ENCODE measurements around the gene CBLL1. TPM values are rescaled to one million over a fixed set of nuclear protein-coding genes. Genes with fewer than 3 reads are reported as not detected.

Gene CBLL1, protein sequence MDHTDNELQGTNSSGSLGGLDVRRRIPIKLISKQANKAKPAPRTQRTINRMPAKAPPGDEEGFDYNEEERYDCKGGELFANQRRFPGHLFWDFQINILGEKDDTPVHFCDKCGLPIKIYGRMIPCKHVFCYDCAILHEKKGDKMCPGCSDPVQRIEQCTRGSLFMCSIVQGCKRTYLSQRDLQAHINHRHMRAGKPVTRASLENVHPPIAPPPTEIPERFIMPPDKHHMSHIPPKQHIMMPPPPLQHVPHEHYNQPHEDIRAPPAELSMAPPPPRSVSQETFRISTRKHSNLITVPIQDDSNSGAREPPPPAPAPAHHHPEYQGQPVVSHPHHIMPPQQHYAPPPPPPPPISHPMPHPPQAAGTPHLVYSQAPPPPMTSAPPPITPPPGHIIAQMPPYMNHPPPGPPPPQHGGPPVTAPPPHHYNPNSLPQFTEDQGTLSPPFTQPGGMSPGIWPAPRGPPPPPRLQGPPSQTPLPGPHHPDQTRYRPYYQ
- 10 to 100 TPM; 40.8 to 42.8 TPM for total RNA-seq

DNA sequence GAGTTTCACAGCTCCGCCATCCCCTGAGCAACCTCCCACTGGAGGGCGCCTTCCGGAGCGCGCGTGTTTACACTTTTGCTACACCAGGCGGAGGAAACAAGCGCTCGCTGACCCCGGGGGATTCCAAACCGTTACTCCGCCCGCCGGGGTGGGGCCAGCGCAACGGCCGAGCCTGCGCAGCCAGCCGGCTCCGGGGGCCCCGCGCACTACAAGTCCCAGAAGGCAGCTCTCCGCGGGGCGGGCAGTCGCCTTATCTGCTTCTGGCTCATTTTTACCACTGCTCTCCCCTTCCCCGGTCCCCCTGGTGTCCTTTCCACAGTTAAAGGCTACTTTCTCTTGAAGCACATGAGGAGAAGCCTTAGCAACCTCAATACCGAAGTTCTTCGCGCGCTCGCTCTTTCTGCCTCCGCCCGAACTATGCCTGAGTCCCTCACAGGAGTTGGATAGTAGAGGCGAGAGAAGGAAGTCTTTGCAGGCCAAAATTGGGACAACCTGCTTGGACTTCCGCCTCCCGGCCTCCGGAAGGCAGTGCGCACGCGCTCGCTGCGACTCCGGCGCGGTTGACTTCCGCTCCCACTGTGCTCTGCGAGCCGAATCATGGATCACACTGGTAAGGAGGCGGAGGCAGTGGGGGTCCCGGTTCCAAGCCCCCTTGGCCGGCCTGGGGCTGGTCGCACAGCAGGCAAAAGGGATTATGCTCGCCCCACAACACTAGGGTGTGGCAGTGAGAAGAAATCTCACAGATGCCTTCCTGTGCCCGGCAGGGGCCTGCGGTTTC lies at the start of gene CBLL1:
TSS of gene CBLL1 (plus strand) at position 576 of the 778 bp plus-strand sequence. CDS start at position 598, 22 bp downstream.
- Mint-ChIP-seq H3K27ac (peak within 1 kb of the TSS; percentile 99 to 100), H3K4me3 (peak within 1 kb of the TSS; percentile 99), H3K36me3 (no peaks in the 10 kb centered on the region), H3K27me3 (no peaks in the 10 kb centered on the region), H3K4me1 (ENCODE audit: low read depth in 2 of 2) (peaks cover 21 to 39% of the 10 kb centered on the region in 2 donors), H3K9me3 (no peaks in the 10 kb centered on the region)
- DNase-seq (ENCODE audit: low spot score) (peak; percentile 98), ATAC-seq (peak; percentile 96 to 98)

DNA sequence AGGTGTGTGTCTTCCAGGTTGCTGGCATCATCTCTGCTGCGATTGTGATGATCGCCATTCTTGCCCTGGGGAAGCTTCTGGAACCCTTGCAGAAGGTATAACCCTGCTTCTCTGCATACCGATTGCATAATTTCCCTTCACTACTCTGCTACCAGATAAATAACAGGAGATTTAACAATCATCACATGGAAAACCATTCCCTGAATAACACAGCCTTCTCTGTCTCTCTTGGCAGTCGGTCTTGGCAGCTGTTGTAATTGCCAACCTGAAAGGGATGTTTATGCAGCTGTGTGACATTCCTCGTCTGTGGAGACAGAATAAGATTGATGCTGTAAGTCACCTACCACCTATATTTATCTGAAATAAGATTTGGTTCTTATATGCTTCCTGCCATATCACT lies 49.6 kb upstream of the CBLL1 start:
- Mint-ChIP-seq H3K36me3 (no peaks in the 10 kb centered on the region), H3K9me3 (no peaks in the 10 kb centered on the region), H3K27me3 (peaks cover 15 to 29% of the 10 kb centered on the region in 2 donors), H3K4me1 (ENCODE audit: low read depth in 2 of 2) (no peaks in the 10 kb centered on the region), H3K4me3 (no peak overlapping the region), H3K27ac (no peak overlapping the region)
- no peak for ATAC-seq
- DNase-seq (ENCODE audit: low spot score): no peak

DNA sequence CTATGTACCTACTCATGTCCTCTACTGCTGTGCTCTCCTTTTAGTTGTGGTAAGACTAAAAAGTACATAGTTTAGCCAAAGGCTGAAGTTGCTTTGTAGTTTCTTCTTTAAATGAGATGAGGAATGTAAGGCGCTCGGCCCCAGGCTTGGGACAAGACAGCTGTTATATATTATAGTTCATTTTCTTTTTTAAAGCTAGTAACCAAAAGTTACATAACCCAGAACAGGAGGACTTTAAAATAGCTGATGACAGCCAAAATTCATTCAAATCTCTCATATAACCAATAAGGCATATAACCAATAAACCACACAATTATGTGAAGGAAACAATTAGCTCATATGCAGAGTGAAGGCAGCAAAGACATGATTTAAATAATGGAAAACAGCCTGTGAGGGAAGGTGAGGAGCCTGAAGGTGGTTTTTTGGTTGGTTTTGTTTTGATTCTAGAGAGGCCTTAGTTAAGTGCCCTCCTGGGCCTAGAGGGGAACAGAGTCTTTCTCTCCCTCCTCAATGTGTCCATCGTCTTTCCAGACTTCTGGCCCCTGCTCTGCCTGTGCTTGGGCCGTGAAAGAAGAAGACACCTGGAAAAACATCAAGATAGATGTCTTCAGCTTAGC lies 47.5 kb upstream of the CBLL1 start:
- no peaks in the 10 kb centered on the region for H3K4me1 Mint-ChIP-seq (ENCODE audit: low read depth in 2 of 2)
- H3K4me3 Mint-ChIP-seq: no peak overlapping the region
- no peaks in the 10 kb centered on the region for H3K9me3 Mint-ChIP-seq
- DNase-seq (ENCODE audit: low spot score): no peak
- no peak for ATAC-seq
- no peak overlapping the region for H3K27ac Mint-ChIP-seq
- H3K27me3 Mint-ChIP-seq: peaks cover 11 to 23% of the 10 kb centered on the region in 2 donors
- H3K36me3 Mint-ChIP-seq: no peaks in the 10 kb centered on the region

DNA sequence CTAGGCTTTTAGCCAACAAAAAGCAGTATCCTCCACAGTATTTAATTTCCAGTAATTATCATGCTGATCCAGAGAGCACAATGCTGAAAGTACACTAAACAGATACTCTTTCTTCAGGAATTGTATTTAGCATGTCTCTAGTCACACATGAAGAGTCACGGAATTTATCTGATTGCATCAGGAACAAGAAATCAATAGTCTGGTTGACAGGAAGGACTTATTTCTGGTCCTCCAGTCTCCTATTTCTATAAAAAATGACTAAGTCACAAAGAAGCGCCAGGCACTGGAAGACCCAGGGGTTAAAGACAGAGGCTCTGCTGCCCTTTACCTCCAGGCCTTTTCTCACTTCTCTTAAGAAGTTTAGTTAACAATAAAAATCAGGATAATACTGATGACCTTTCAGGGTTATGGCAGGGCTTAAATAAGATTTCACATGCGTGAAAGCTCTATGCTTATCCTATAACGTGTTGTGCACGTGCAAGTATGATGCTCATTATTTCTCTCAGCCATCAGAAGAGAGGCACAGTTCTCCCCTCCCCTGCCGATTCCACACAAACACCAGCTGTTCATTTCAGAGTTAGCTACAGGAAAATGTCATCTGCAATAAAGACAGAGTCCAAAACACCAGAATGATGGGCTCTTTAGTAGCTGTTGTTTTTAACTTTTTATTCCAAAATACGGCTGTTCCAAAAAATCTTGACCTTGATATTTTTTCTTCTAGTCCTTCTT lies 46.5 kb upstream of the CBLL1 start:
- Mint-ChIP-seq H3K4me1 (ENCODE audit: low read depth in 2 of 2) (no peaks in the 10 kb centered on the region), H3K27me3 (peaks cover 14 to 24% of the 10 kb centered on the region in 2 donors), H3K4me3 (no peak overlapping the region), H3K9me3 (no peaks in the 10 kb centered on the region), H3K36me3 (no peaks in the 10 kb centered on the region), H3K27ac (no peak overlapping the region)
- DNase-seq (ENCODE audit: low spot score) (no peak), ATAC-seq (no peak)

DNA sequence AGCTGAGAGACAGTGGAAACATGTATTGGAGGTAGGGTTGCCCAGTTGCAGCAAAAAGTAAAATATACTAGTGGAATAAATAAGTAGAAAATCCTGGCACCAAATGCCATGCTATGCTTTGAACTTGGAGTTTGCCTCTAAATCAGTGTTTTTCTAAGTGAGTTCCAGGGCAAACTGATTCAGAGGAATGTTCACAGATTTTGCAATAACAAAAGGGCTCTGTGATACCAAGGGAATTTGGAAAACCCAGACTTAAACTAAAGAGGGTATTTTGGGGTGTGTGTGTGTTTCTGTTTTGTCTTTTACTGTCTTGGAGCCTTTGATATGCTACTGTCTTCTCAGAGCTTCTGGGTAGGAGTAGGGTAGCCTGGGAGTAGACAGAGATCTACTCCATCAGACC lies 43.4 kb upstream of the CBLL1 start:
- H3K4me3 Mint-ChIP-seq: no peak overlapping the region
- no peaks in the 10 kb centered on the region for H3K9me3 Mint-ChIP-seq
- H3K36me3 Mint-ChIP-seq: no peaks in the 10 kb centered on the region
- no peaks in the 10 kb centered on the region for H3K4me1 Mint-ChIP-seq (ENCODE audit: low read depth in 2 of 2)
- ATAC-seq: no peak
- DNase-seq (ENCODE audit: low spot score): no peak
- no peak overlapping the region for H3K27ac Mint-ChIP-seq
- H3K27me3 Mint-ChIP-seq: peaks cover 6 to 7% of the 10 kb centered on the region in 2 donors

DNA sequence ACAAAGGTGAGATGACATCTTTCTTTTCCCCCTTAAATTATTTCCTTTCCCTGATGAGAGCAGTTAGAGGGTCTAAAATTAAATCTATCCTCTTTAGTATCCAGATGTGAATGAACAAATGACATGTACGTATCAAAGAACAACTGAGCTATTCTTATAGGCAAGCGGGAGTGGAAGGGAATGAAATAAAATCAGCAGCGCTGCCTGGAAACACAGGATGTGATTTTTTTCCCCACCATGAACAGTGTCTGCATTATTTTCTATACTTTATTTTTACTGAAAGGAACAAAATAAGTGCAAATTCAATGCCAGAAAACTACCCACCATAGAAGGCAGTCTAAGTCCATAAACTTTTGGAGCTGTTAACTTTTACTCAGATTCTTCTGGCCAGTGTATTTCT lies 42.8 kb upstream of the CBLL1 start:
- Mint-ChIP-seq H3K4me3 (no peak overlapping the region), H3K4me1 (ENCODE audit: low read depth in 2 of 2) (no peaks in the 10 kb centered on the region), H3K36me3 (no peaks in the 10 kb centered on the region), H3K9me3 (no peaks in the 10 kb centered on the region), H3K27me3 (peaks cover 6 to 7% of the 10 kb centered on the region in 2 donors), H3K27ac (no peak overlapping the region)
- ATAC-seq: no peak
- no peak for DNase-seq (ENCODE audit: low spot score)

DNA sequence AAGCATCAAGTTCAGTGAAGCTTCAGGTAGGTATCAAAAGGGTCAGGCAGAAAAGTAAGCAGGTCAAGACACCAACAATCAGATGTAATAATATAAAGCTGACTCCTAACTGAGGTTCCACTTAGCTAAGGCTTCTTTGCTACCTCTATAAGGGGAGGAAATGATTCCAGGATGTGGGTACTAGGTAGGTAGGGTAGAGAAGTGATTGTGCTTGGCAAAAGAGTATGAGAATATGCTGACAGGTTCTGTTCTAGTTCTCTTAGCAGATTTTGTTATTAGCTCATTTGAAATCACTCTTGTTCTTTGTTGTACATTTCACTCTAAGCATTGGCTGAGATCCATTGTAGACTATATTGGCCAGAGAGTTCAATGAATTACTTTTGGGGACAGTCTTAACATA lies 40.7 kb upstream of the CBLL1 start:
- ATAC-seq (no peak), DNase-seq (ENCODE audit: low spot score) (no peak)
- Mint-ChIP-seq H3K27ac (no peak overlapping the region), H3K27me3 (peaks cover 6 to 9% of the 10 kb centered on the region in 2 donors), H3K4me1 (ENCODE audit: low read depth in 2 of 2) (no peaks in the 10 kb centered on the region), H3K4me3 (no peak overlapping the region), H3K9me3 (no peaks in the 10 kb centered on the region), H3K36me3 (no peaks in the 10 kb centered on the region)

DNA sequence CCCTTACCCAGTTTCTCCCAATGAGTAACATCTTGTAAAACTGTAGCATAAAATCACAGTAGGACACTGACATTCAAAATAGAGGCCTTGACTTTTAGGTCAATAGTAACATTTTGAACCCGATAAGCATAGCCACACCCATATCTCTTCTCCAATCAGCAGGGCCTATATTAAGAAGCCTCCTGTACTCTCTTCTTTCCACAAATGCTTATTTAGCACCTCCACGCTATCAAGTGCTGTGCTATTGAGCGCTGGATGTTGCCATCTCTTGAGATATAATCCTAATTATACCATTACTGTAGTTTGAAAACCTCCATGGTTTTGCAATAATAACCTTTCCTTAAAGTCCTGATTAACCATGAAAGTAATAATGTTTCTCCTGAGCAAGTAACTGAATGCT lies 40.1 kb upstream of the CBLL1 start:
- Mint-ChIP-seq H3K4me3 (no peak overlapping the region), H3K9me3 (no peaks in the 10 kb centered on the region), H3K36me3 (no peaks in the 10 kb centered on the region), H3K27me3 (peaks cover 11% of the 10 kb centered on the region in 2 donors), H3K4me1 (ENCODE audit: low read depth in 2 of 2) (no peaks in the 10 kb centered on the region), H3K27ac (no peak overlapping the region)
- no peak for ATAC-seq
- DNase-seq (ENCODE audit: low spot score): no peak

DNA sequence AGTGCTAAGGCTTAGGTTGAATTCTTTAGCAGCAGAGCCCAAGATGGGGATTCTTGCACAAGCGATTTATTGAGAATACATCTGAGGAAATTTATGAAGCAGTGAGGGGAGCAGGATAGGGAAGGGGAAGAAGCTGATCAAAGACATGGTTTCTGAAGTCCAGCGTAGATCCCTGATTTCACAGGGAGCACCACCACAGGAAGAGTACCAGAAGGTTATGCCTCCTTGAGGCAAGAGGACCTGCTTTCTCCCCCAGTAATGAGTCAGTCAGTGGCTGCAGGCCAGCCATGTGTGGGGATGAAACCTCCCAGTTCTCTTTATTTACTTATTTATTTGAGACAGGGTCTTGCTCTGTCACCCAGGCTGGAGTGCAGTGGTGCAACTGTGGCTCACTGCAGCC lies 35.0 kb upstream of the CBLL1 start:
- no peak for DNase-seq (ENCODE audit: low spot score)
- Mint-ChIP-seq H3K27me3 (peaks cover 5 to 6% of the 10 kb centered on the region in 2 donors), H3K4me3 (no peak overlapping the region), H3K27ac (no peak overlapping the region), H3K9me3 (no peaks in the 10 kb centered on the region), H3K36me3 (no peaks in the 10 kb centered on the region), H3K4me1 (ENCODE audit: low read depth in 2 of 2) (no peaks in the 10 kb centered on the region)
- ATAC-seq: no peak

DNA sequence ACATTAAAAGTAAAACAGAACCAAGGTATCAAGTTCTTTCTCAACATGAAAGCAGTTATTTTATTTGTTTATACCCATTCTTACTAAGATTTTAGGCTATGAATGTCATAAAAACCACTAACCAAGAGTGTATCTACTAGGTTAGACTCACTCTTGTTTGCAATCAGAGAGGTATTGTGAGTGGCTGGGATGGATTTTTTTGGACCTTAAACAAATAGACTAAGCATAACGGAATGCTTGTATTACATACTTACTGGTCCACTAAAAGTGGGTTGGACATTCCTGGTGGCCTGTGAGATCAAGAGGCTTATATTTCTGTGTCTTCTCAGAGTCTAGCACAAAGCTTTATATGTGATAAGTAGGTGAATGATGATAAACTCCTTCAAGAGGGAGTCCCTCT lies 32.6 kb upstream of the CBLL1 start:
- no peaks in the 10 kb centered on the region for H3K4me1 Mint-ChIP-seq (ENCODE audit: low read depth in 2 of 2)
- H3K36me3 Mint-ChIP-seq: no peaks in the 10 kb centered on the region
- DNase-seq (ENCODE audit: low spot score) (no peak), ATAC-seq (no peak)
- H3K27me3 Mint-ChIP-seq: peaks cover 4 to 10% of the 10 kb centered on the region in 2 donors
- H3K27ac Mint-ChIP-seq: no peak overlapping the region
- H3K9me3 Mint-ChIP-seq: no peaks in the 10 kb centered on the region
- H3K4me3 Mint-ChIP-seq: no peak overlapping the region

DNA sequence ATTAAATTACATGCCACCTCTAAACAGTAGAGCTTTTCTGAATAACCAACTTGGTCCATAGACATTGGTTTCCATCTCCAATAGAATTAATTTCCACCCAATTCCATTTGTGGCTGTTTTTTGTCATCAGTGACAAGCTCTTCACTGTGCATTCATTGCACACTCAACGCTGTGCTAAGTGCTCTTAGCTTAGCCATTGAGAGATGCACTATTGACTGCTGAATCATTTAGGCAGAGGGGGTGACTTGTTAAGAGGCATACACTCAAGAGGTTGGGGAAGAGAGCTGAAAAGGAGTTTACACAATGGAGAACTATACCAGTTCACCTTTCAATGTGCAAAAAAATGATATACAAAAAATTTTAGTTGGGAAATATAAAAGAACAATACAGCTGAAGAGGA lies 31.9 kb upstream of the CBLL1 start:
- Mint-ChIP-seq H3K4me1 (ENCODE audit: low read depth in 2 of 2) (no peaks in the 10 kb centered on the region), H3K27ac (no peak overlapping the region), H3K4me3 (no peak overlapping the region), H3K27me3 (peaks cover 4 to 10% of the 10 kb centered on the region in 2 donors), H3K36me3 (no peaks in the 10 kb centered on the region), H3K9me3 (no peaks in the 10 kb centered on the region)
- DNase-seq (ENCODE audit: low spot score) (no peak), ATAC-seq (no peak)

DNA sequence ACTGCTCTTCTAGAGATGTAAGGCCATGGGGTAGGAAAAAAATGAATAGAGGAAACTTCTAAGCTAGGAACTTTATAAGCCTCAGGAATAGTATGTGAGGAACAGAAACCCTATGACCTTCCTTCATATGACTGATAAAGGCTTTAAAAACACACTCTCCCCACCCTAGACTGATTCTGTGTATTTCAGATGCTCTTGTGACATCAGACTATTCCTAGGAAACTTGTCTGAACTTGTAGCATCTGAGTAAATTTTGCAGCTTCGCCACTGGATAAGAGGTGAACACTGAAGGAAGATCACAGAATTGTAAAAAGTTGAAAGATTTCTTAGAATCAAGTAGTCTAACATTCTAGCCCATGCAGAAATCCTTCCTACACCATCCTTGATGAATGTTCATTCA lies 31.0 kb upstream of the CBLL1 start:
- no peak for DNase-seq (ENCODE audit: low spot score)
- no peak overlapping the region for H3K4me3 Mint-ChIP-seq
- H3K27ac Mint-ChIP-seq: no peak overlapping the region
- no peaks in the 10 kb centered on the region for H3K9me3 Mint-ChIP-seq
- H3K4me1 Mint-ChIP-seq (ENCODE audit: low read depth in 2 of 2): no peaks in the 10 kb centered on the region
- H3K36me3 Mint-ChIP-seq: no peaks in the 10 kb centered on the region
- ATAC-seq: no peak
- peaks cover 2 to 10% of the 10 kb centered on the region in 2 donors for H3K27me3 Mint-ChIP-seq

DNA sequence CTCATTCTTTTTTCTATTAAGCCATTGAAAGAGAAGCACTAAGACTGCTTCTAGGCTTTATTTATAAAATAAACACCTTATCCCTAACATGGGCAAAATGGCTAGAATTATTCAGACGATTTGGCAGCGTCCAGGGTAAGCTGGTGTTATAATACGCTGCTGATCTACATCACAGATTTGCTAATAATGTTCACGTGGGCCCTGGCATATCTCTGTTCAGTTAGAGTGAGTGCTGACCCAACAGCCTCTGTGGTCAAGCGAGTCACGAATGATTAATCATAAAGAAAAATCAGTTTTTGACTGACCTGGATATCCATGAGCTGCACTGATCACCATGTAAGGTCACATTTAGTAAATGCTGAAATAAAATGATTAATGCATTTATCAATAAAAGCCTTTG lies 28.4 kb upstream of the CBLL1 start:
- no peaks in the 10 kb centered on the region for H3K36me3 Mint-ChIP-seq
- DNase-seq (ENCODE audit: low spot score) (no peak), ATAC-seq (no peak)
- H3K4me1 Mint-ChIP-seq (ENCODE audit: low read depth in 2 of 2): no peaks in the 10 kb centered on the region
- H3K27ac Mint-ChIP-seq: no peak overlapping the region
- no peak overlapping the region for H3K4me3 Mint-ChIP-seq
- H3K9me3 Mint-ChIP-seq: no peaks in the 10 kb centered on the region
- H3K27me3 Mint-ChIP-seq: peaks cover 7 to 15% of the 10 kb centered on the region in 2 donors

Measured in natural killer cell treated with Interleukin-12 subunit alpha and Interleukin-12 subunit beta and Interleukin-15 and Interleukin-18, amount 100 ng/mL, for 72 hours (primary cell).